HepG2 (cell line): ENCODE data around the gene FKBP1B. TPM values are rescaled to one million over a fixed set of nuclear protein-coding genes. Genes with fewer than 3 reads are reported as not detected.

Source experiments
- GABPA ChIP-seq, 2 experiments: IDR thresholded peaks; 2 replicates each; pipeline ENCODE4 v1.6.1; 2011 to 2016; ENCODE audit warnings: low read depth in 2 of 2, low read length in 1 of 2, missing biosample characterization in 1 of 2, missing genetic modification characterization in 1 of 2
- SSRP1 ChIP-seq: IDR thresholded peaks from 2 replicates; pipeline ENCODE4 v1.6.1; 2016; ENCODE audit warnings: control low read depth
- TMF1 ChIP-seq: sonication (generic); formaldehyde crosslinking; IDR thresholded peaks from 2 replicates; pipeline ENCODE4 v1.8.1; 2022; ENCODE audit warnings: low read depth, missing genetic modification reagents
- ZNF674 ChIP-seq: sonication (generic); formaldehyde crosslinking; IDR thresholded peaks from 2 replicates; pipeline ENCODE4 v1.5.0; 2020; ENCODE audit warnings: low read depth, mild to moderate bottlenecking, missing genetic modification reagents
- ZNF7 ChIP-seq: IDR thresholded peaks from 2 replicates; pipeline ENCODE4 v1.6.1; 2016; ENCODE audit warnings: missing biosample characterization, missing genetic modification reagents
- polyA plus RNA-seq, 8 experiments: library from polyadenylated mRNA; depleted of rRNA in 3 of 8; stranded (reverse) in 7 of 8; unstranded in 1 of 8; fragments of >200 nt; fragmentation: Illumina TruSeq in 4 of 8; extraction: Trizol in 4 of 8; gene quantifications; 2 replicates each; pipeline versions ENCODE4 v1.2.1 to v1.2.3, GENCODE V29; 2011 to 2016; ENCODE audit warnings: low read depth in 4 of 8, missing spikeins in 1 of 8, mixed read lengths in 1 of 8; ENCODE audit not compliant: insufficient read depth in 1 of 8
- total RNA-seq, 5 experiments: library from RNA; depleted of rRNA; stranded (reverse); fragments of >200 nt; fragmentation: Illumina TruSeq; extraction: Trizol; gene quantifications; 2 replicates each; pipeline ENCODE4 v1.2.3, GENCODE V29; 2016; ENCODE audit warnings: low read depth in 1 of 5
- TF ChIP-seq, protein P1 (sequence below): sonication (generic); formaldehyde crosslinking; IDR thresholded peaks from 2 replicates; pipeline ENCODE4 v1.4.0; 2020; ENCODE audit warnings: missing genetic modification reagents, borderline replicate concordance
- TF ChIP-seq, protein P2 (sequence below): sonication (generic); formaldehyde crosslinking; IDR thresholded peaks from 2 replicates; pipeline ENCODE4 v1.4.0; 2020; ENCODE audit warnings: mild to moderate bottlenecking, missing genetic modification reagents
- TF ChIP-seq, protein P3 (sequence below): sonication (generic); formaldehyde crosslinking; IDR thresholded peaks from 2 replicates; pipeline ENCODE4 v1.8.1; 2023; ENCODE audit warnings: mild to moderate bottlenecking, missing genetic modification reagents
- TF ChIP-seq, protein P4 (sequence below): sonication (generic); formaldehyde crosslinking; IDR thresholded peaks from 2 replicates; pipeline ENCODE4 v1.4.0; 2020; ENCODE audit warnings: missing genetic modification reagents
- TF ChIP-seq, protein P5 (sequence below), 2 experiments: fragments of 450-650 bp in 1 of 2; sonication (generic) in 1 of 2; formaldehyde crosslinking in 1 of 2; IDR thresholded peaks; 2 replicates each; pipeline versions ENCODE4 v1.6.1 to v1.8.0; 2016 to 2022; ENCODE audit warnings: antibody characterized with exemption in 1 of 2, mild to moderate bottlenecking in 1 of 2, missing genetic modification reagents in 1 of 2

The FKBP1B gene
- total and polyA plus RNA-seq, 2 of the 13 experiments (the other 11 are each of a cell fraction or from before 2014, with no cell fraction given): 35.2 to 96.3 TPM

DNA sequence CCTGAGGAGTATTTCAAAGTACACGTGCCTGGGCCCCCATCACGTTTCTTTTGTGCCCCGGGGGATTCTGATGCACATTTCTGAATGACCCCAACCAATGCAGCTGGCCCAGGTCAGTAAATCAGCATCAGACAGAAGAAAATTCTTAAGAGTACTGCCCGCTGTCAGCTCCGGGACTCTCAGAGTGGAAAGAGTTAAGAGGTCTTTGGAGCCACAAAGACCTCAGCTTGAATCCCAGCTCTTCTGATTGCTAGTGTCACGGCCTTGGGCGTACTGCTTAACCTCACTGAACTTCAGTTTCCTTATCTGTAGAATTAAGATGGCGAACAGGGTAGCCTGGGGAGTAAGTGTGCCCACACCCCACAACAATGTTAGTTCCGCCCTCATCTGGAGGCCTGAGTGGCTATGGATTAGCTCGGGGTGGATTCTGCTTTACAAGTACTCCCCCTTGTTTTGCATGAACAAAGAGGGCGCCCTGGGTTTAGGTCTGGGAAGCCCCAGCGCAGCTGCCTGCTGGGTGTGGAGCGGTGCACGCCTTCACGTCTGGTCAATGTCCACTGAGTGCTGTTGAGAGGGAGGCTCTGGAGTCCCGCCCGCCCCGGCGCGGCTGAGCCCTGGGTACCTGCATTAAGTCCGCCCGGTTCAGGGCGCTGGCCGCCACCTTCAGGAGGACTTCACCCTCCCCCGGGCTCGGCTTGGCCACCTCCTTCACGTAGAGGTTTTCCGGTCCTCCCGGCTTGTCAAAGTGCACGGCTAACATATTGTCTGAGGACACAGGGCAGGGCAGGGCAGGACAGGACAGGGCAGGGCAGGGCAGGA lies 34.2 kb downstream of the FKBP1B start (continued):
- TF ChIP-seq, protein P1, sequence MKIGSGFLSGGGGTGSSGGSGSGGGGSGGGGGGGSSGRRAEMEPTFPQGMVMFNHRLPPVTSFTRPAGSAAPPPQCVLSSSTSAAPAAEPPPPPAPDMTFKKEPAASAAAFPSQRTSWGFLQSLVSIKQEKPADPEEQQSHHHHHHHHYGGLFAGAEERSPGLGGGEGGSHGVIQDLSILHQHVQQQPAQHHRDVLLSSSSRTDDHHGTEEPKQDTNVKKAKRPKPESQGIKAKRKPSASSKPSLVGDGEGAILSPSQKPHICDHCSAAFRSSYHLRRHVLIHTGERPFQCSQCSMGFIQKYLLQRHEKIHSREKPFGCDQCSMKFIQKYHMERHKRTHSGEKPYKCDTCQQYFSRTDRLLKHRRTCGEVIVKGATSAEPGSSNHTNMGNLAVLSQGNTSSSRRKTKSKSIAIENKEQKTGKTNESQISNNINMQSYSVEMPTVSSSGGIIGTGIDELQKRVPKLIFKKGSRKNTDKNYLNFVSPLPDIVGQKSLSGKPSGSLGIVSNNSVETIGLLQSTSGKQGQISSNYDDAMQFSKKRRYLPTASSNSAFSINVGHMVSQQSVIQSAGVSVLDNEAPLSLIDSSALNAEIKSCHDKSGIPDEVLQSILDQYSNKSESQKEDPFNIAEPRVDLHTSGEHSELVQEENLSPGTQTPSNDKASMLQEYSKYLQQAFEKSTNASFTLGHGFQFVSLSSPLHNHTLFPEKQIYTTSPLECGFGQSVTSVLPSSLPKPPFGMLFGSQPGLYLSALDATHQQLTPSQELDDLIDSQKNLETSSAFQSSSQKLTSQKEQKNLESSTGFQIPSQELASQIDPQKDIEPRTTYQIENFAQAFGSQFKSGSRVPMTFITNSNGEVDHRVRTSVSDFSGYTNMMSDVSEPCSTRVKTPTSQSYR (CRISPR knock-in tag): no peak; the same call in 1 of the 2 replicates
- no peak for TF ChIP-seq SSRP1
- TF ChIP-seq ZNF7 (CRISPR knock-in tag): no peak
- TF ChIP-seq, protein P2, sequence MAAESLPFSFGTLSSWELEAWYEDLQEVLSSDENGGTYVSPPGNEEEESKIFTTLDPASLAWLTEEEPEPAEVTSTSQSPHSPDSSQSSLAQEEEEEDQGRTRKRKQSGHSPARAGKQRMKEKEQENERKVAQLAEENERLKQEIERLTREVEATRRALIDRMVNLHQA (CRISPR knock-in tag): 0 out of 2 replicates have a peak, but pooled peaks have one; percentile 68
- no peak for TF ChIP-seq ZNF674
- no peak for TF ChIP-seq TMF1 (CRISPR knock-in tag)
- TF ChIP-seq GABPA (IDR thresholded peaks at IDR 0.05; ENCODE audit: low read depth, low read length): no peak
- TF ChIP-seq GABPA (CRISPR knock-in tag; IDR thresholded peaks at IDR 0.05; ENCODE audit: low read depth): peak; percentile 70
- TF ChIP-seq, protein P3, sequence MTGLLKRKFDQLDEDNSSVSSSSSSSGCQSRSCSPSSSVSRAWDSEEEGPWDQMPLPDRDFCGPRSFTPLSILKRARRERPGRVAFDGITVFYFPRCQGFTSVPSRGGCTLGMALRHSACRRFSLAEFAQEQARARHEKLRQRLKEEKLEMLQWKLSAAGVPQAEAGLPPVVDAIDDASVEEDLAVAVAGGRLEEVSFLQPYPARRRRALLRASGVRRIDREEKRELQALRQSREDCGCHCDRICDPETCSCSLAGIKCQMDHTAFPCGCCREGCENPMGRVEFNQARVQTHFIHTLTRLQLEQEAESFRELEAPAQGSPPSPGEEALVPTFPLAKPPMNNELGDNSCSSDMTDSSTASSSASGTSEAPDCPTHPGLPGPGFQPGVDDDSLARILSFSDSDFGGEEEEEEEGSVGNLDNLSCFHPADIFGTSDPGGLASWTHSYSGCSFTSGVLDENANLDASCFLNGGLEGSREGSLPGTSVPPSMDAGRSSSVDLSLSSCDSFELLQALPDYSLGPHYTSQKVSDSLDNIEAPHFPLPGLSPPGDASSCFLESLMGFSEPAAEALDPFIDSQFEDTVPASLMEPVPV (CRISPR knock-in tag): no peak; the same call in none of the 2 replicates
- TF ChIP-seq, protein P4, sequence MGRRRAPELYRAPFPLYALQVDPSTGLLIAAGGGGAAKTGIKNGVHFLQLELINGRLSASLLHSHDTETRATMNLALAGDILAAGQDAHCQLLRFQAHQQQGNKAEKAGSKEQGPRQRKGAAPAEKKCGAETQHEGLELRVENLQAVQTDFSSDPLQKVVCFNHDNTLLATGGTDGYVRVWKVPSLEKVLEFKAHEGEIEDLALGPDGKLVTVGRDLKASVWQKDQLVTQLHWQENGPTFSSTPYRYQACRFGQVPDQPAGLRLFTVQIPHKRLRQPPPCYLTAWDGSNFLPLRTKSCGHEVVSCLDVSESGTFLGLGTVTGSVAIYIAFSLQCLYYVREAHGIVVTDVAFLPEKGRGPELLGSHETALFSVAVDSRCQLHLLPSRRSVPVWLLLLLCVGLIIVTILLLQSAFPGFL (CRISPR knock-in tag): no peak
- TF ChIP-seq, protein P5, sequence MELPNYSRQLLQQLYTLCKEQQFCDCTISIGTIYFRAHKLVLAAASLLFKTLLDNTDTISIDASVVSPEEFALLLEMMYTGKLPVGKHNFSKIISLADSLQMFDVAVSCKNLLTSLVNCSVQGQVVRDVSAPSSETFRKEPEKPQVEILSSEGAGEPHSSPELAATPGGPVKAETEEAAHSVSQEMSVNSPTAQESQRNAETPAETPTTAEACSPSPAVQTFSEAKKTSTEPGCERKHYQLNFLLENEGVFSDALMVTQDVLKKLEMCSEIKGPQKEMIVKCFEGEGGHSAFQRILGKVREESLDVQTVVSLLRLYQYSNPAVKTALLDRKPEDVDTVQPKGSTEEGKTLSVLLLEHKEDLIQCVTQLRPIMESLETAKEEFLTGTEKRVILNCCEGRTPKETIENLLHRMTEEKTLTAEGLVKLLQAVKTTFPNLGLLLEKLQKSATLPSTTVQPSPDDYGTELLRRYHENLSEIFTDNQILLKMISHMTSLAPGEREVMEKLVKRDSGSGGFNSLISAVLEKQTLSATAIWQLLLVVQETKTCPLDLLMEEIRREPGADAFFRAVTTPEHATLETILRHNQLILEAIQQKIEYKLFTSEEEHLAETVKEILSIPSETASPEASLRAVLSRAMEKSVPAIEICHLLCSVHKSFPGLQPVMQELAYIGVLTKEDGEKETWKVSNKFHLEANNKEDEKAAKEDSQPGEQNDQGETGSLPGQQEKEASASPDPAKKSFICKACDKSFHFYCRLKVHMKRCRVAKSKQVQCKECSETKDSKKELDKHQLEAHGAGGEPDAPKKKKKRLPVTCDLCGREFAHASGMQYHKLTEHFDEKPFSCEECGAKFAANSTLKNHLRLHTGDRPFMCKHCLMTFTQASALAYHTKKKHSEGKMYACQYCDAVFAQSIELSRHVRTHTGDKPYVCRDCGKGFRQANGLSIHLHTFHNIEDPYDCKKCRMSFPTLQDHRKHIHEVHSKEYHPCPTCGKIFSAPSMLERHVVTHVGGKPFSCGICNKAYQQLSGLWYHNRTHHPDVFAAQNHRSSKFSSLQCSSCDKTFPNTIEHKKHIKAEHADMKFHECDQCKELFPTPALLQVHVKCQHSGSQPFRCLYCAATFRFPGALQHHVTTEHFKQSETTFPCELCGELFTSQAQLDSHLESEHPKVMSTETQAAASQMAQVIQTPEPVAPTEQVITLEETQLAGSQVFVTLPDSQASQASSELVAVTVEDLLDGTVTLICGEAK (IDR thresholded peaks at IDR 0.05): no peak
- TF ChIP-seq, protein P5 (CRISPR knock-in tag; IDR thresholded peaks at IDR 0.05): no peak
